Measurements from ENCODE around the gene SMIM7. TPM values are rescaled to one million over a fixed set of nuclear protein-coding genes. Genes with fewer than 3 reads are reported as not detected.

Gene SMIM7
- total RNA-seq, 1 experiment from 2014 or later = 69.3 TPM

DNA sequence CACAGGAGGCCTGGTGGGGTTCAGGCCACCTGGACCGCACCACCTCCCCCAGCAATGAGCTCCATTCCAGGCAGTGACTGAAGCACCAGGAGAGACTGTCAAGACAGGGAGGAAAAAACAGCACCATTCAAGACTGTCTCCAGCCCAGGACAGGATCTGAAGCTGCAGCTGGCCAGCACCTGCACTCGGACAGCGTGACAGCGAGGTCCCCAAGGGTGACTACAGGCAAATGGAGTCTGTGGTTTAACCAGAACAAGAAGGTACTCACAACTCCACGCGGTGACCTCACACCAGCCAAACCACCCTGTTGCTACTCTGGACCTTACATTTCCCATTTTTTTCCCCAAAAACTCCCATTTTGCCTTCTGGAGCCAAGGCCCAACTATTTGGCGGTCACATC lies 41.7 kb downstream of the SMIM7 start:
- intact Hi-C loops (cut with micrococcal nuclease) = no loop called here
- Mint-ChIP-seq H3K4me3 (ENCODE audit: unreplicated experiment) (no peak overlapping the region), H3K36me3 (ENCODE audit: insufficient read depth, unreplicated experiment) (no peaks in the 10 kb centered on the region), H3K27ac (ENCODE audit: low read depth, unreplicated experiment) (no peak overlapping the region), H3K9me3 (ENCODE audit: unreplicated experiment) (no peaks in the 10 kb centered on the region), H3K4me1 (ENCODE audit: insufficient read depth, unreplicated experiment) (peaks cover 35% of the 10 kb centered on the region), H3K27me3 (ENCODE audit: insufficient read depth, unreplicated experiment) (no peaks in the 10 kb centered on the region)
- DNase-seq (ENCODE audit: unreplicated experiment) = no peak
- TF ChIP-seq, protein P1, sequence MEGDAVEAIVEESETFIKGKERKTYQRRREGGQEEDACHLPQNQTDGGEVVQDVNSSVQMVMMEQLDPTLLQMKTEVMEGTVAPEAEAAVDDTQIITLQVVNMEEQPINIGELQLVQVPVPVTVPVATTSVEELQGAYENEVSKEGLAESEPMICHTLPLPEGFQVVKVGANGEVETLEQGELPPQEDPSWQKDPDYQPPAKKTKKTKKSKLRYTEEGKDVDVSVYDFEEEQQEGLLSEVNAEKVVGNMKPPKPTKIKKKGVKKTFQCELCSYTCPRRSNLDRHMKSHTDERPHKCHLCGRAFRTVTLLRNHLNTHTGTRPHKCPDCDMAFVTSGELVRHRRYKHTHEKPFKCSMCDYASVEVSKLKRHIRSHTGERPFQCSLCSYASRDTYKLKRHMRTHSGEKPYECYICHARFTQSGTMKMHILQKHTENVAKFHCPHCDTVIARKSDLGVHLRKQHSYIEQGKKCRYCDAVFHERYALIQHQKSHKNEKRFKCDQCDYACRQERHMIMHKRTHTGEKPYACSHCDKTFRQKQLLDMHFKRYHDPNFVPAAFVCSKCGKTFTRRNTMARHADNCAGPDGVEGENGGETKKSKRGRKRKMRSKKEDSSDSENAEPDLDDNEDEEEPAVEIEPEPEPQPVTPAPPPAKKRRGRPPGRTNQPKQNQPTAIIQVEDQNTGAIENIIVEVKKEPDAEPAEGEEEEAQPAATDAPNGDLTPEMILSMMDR (IDR thresholded peaks at IDR 0.05; ENCODE audit: unreplicated experiment) = no peak
- CTCF ChIA-PET = no interaction called here
- no TSS peak for BruUV-seq (replicated peaks)
- POLR2A ChIA-PET = interaction anchor here (1.1 to 3.5 kb wide), 2 partner anchors 9 kb away, joined by 4 to 16 read pairs; partner anchors contain the start of gene MED26

DNA sequence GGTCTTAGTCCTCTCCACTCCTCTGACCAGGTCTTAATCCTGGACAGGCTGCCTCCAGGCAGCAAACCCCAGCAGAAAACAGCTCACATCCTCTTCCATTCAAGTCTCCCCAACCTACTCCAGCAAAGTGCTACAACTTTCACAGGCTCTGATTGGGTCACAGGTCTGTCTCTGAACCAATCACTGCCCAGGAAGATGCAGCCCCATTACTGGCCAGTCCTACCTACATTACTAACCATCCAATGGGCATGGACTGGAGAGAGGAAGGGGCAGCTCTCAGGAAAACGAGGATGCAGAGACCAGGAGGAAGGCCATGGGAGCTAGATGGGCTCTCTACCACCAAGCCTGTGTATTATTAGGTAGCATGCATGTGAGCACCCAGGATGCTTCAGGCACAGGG lies 44.1 kb downstream of the SMIM7 start:
- ChIA-PET POLR2A (interaction anchor here (3.5 kb wide), 1 partner anchor 12 kb away, joined by 16 read pairs; the partner anchor contains the start of gene MED26), CTCF (interaction anchor here (0.7 to 1.1 kb wide), 2 partner anchors 9 to 31 kb away, joined by 3 read pairs; no protein-coding TSS in a partner anchor)
- Mint-ChIP-seq H3K36me3 (ENCODE audit: insufficient read depth, unreplicated experiment) (no peaks in the 10 kb centered on the region), H3K9me3 (ENCODE audit: unreplicated experiment) (no peaks in the 10 kb centered on the region), H3K27me3 (ENCODE audit: insufficient read depth, unreplicated experiment) (no peaks in the 10 kb centered on the region), H3K27ac (ENCODE audit: low read depth, unreplicated experiment) (no peak overlapping the region), H3K4me3 (ENCODE audit: unreplicated experiment) (no peak overlapping the region), H3K4me1 (ENCODE audit: insufficient read depth, unreplicated experiment) (peaks cover 45% of the 10 kb centered on the region)
- DNase-seq (ENCODE audit: unreplicated experiment) = no peak
- intact Hi-C loops (cut with micrococcal nuclease) = no loop called here
- TF ChIP-seq, protein P1 (IDR thresholded peaks at IDR 0.05; ENCODE audit: unreplicated experiment) = no peak
- BruUV-seq (replicated peaks) = no TSS peak

DNA sequence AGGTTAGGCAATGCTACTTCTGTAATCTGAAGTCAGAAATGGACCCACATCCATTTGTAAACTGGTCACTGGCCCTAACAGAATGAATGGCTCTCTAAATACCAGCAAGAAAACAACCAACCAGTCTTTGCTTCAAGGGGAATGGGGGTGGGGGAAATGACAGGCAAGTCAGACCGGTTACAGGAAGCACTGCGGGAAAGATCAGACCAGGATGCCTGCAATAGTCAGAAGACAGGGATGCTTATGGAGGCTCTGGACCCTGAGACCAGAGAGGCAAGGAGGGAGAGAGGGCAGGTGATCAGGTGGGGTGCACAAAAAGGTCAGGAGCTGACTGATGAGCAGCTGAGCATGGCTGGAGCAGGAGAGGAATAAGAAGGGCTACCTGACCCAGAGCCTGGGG lies 45.0 kb downstream of the SMIM7 start:
- Mint-ChIP-seq H3K27ac (ENCODE audit: low read depth, unreplicated experiment) (no peak overlapping the region), H3K36me3 (ENCODE audit: insufficient read depth, unreplicated experiment) (no peaks in the 10 kb centered on the region), H3K9me3 (ENCODE audit: unreplicated experiment) (no peaks in the 10 kb centered on the region), H3K4me3 (ENCODE audit: unreplicated experiment) (no peak overlapping the region), H3K4me1 (ENCODE audit: insufficient read depth, unreplicated experiment) (peaks cover 43% of the 10 kb centered on the region), H3K27me3 (ENCODE audit: insufficient read depth, unreplicated experiment) (no peaks in the 10 kb centered on the region)
- no peak for DNase-seq (ENCODE audit: unreplicated experiment)
- intact Hi-C loops (cut with micrococcal nuclease) = no loop called here
- TF ChIP-seq, protein P1 (IDR thresholded peaks at IDR 0.05; ENCODE audit: unreplicated experiment) = no peak
- no TSS peak for BruUV-seq (replicated peaks)
- ChIA-PET CTCF (interaction anchor here (0.7 kb wide), 1 partner anchor 32 kb away, joined by 3 read pairs; no protein-coding TSS in a partner anchor), POLR2A (no interaction called here)

DNA sequence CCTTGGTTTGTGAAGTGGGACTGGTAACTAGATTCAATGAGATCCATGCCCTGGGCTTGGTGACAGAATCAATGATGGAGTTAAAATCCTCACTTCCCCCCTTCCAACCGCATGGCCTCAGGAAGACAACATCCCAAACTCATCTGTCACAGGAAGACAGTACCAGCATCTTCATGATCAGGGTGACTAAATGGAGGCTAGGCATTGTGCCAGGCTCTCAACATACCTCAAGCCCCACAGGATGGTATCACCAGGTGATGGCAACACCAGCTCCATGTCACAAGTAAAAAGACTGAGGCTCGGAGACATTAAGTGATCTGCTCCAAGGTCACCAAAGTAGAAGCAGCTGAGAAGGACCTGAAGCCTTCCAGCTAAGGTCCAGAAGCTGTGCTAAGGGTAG lies 46.1 kb downstream of the SMIM7 start:
- intact Hi-C loops (cut with micrococcal nuclease) = no loop called here

More for the DNA sequence above, 46.1 kb downstream of the SMIM7 start:
- Mint-ChIP-seq H3K4me1 (ENCODE audit: insufficient read depth, unreplicated experiment) (peaks cover 34% of the 10 kb centered on the region), H3K36me3 (ENCODE audit: insufficient read depth, unreplicated experiment) (no peaks in the 10 kb centered on the region), H3K27me3 (ENCODE audit: insufficient read depth, unreplicated experiment) (no peaks in the 10 kb centered on the region), H3K27ac (ENCODE audit: low read depth, unreplicated experiment) (no peak overlapping the region), H3K4me3 (ENCODE audit: unreplicated experiment) (no peak overlapping the region), H3K9me3 (ENCODE audit: unreplicated experiment) (no peaks in the 10 kb centered on the region)
- ChIA-PET CTCF (interaction anchor here (0.7 to 2.7 kb wide), 2 partner anchors 9 to 11 kb away, joined by 3 to 9 read pairs; no protein-coding TSS in a partner anchor), POLR2A (interaction anchor here (0.6 to 1.3 kb wide), 2 partner anchors 10 to 41 kb away, joined by 3 to 4 read pairs; partner anchors contain the start of gene SLC35E1)
- no TSS peak for BruUV-seq (replicated peaks)
- TF ChIP-seq, protein P1 (IDR thresholded peaks at IDR 0.05; ENCODE audit: unreplicated experiment) = no peak
- DNase-seq (ENCODE audit: unreplicated experiment) = no peak
